Measurements from ENCODE around the gene PPCS. TPM values are rescaled to one million over a fixed set of nuclear protein-coding genes. Genes with fewer than 3 reads are reported as not detected.
"Not testable (repeated sequence)": the region's sequence is repeated elsewhere in the genome, so short reads cannot be mapped to it uniquely, and the experiment has no call there.

Gene PPCS
- total RNA-seq, 1 donor from 2014 or later: 63.3 TPM

GRCh38 chr1:42484382-42484781 lies 28.0 kb downstream of the PPCS start:
- Histone ChIP-seq H3K4me1 (no peaks in the 10 kb centered on the region), H3K4me3 (no peak overlapping the region), H3F3A (ENCODE audit: low read depth) (no peaks in the 10 kb centered on the region), H3K27me3 (no peaks in the 10 kb centered on the region), H3K27ac (no peak overlapping the region), H4K20me1 (ENCODE audit: low read depth) (no peaks in the 10 kb centered on the region), H2AFZ (replicated peaks) (no peak overlapping the region), H3K79me2 (ENCODE audit: low read depth) (no peaks in the 10 kb centered on the region), H3K36me3 (no peaks in the 10 kb centered on the region), H3K4me2 (no peak overlapping the region), H3K9ac (no peak overlapping the region), H3K9me3 (ENCODE audit: low read depth) (no peaks in the 10 kb centered on the region)
- Mint-ChIP-seq H3K27me3 (ENCODE audit: insufficient read depth, low read depth) (no peaks in the 10 kb centered on the region), H3K9me3 (no peaks in the 10 kb centered on the region), H3K4me1 (peaks cover 3% of the 10 kb centered on the region), H3K36me3 (peaks cover 11% of the 10 kb centered on the region), H3K27ac (no peak overlapping the region), H3K4me3 (no peak overlapping the region)
- TF ChIP-seq EZH2 (IDR thresholded peaks at IDR 0.05): no peak
- TF ChIP-seq EZH2phosphoT487 (IDR thresholded peaks at IDR 0.05): no peak
- TF ChIP-seq CTCF (IDR thresholded peaks at IDR 0.05): no peak
- peak; percentile 29 for DNase-seq (ENCODE audit: low spot score)

GRCh38 chr1:42490237-42490636 lies 33.9 kb downstream of the PPCS start:
- no peak for DNase-seq (ENCODE audit: low spot score)
- H3K36me3 ChIP-seq: no peaks in the 10 kb centered on the region
- no peaks in the 10 kb centered on the region for H4K20me1 ChIP-seq (ENCODE audit: low read depth)
- peaks cover 17% of the 10 kb centered on the region for H3K36me3 Mint-ChIP-seq
- peaks cover 8% of the 10 kb centered on the region for H3K9me3 Mint-ChIP-seq
- H3F3A ChIP-seq (ENCODE audit: low read depth): no peaks in the 10 kb centered on the region
- no peak overlapping the region for H3K27ac ChIP-seq
- no peaks in the 10 kb centered on the region for H3K4me1 Mint-ChIP-seq
- no peak for TF ChIP-seq EZH2phosphoT487 (IDR thresholded peaks at IDR 0.05)
- TF ChIP-seq EZH2 (IDR thresholded peaks at IDR 0.05): no peak
- TF ChIP-seq CTCF (IDR thresholded peaks at IDR 0.05): no peak
- H2AFZ ChIP-seq (replicated peaks): no peak overlapping the region
- no peaks in the 10 kb centered on the region for H3K27me3 ChIP-seq
- H3K9ac ChIP-seq: no peak overlapping the region
- no peaks in the 10 kb centered on the region for H3K79me2 ChIP-seq (ENCODE audit: low read depth)
- no peak overlapping the region for H3K4me3 ChIP-seq
- H3K4me1 ChIP-seq: no peaks in the 10 kb centered on the region
- no peaks in the 10 kb centered on the region for H3K27me3 Mint-ChIP-seq (ENCODE audit: insufficient read depth, low read depth)
- H3K4me2 ChIP-seq: no peak overlapping the region
- H3K27ac Mint-ChIP-seq: no peak overlapping the region
- H3K4me3 Mint-ChIP-seq: no peak overlapping the region
- no peaks in the 10 kb centered on the region for H3K9me3 ChIP-seq (ENCODE audit: low read depth)

GRCh38 chr1:42502031-42502430 lies 45.7 kb downstream of the PPCS start:
- H3K4me2 ChIP-seq; H3K4me1 Mint-ChIP-seq; H3K4me1 ChIP-seq; H3K4me3 ChIP-seq; H3K27me3 Mint-ChIP-seq (ENCODE audit: insufficient read depth, low read depth); H3K9ac ChIP-seq; H3K27ac ChIP-seq; H3F3A ChIP-seq (ENCODE audit: low read depth); H2AFZ ChIP-seq (replicated peaks); H3K79me2 ChIP-seq (ENCODE audit: low read depth); H3K36me3 ChIP-seq; H3K27me3 ChIP-seq; DNase-seq (ENCODE audit: low spot score); H3K27ac Mint-ChIP-seq; H3K4me3 Mint-ChIP-seq; H4K20me1 ChIP-seq (ENCODE audit: low read depth): not testable (repeated sequence)
- Mint-ChIP-seq H3K9me3 (peaks cover 31% of the 10 kb centered on the region), H3K36me3 (peaks cover 44% of the 10 kb centered on the region)
- peaks cover 24% of the 10 kb centered on the region for H3K9me3 ChIP-seq (ENCODE audit: low read depth)

- Mint-ChIP-seq H3K27ac (no peak overlapping the region), H3K9me3 (peaks cover 31% of the 10 kb centered on the region), H3K4me3 (no peak overlapping the region), H3K36me3 (peaks cover 52% of the 10 kb centered on the region), H3K4me1 (no peaks in the 10 kb centered on the region), H3K27me3 (ENCODE audit: insufficient read depth, low read depth) (peaks cover 6% of the 10 kb centered on the region)
- Histone ChIP-seq H3K4me3 (no peak overlapping the region), H3K27me3 (no peaks in the 10 kb centered on the region), H3K9me3 (ENCODE audit: low read depth) (peaks cover 31% of the 10 kb centered on the region), H2AFZ (replicated peaks) (no peak overlapping the region), H3K27ac (no peak overlapping the region), H3K9ac (no peak overlapping the region), H3K79me2 (ENCODE audit: low read depth) (no peaks in the 10 kb centered on the region), H3K36me3 (no peaks in the 10 kb centered on the region), H3K4me1 (no peaks in the 10 kb centered on the region), H4K20me1 (ENCODE audit: low read depth) (no peaks in the 10 kb centered on the region), H3F3A (ENCODE audit: low read depth) (no peaks in the 10 kb centered on the region), H3K4me2 (no peak overlapping the region)
- DNase-seq (ENCODE audit: low spot score): no peak
- TF ChIP-seq CTCF (IDR thresholded peaks at IDR 0.05): no peak
- TF ChIP-seq EZH2 (IDR thresholded peaks at IDR 0.05): no peak
- no peak for TF ChIP-seq EZH2phosphoT487 (IDR thresholded peaks at IDR 0.05)
Observed at GRCh38 chr1:42504535-42505128, 48.3 kb downstream of the PPCS start.
